ENCODE results near the gene MESP2. TPM values are rescaled to one million over a fixed set of nuclear protein-coding genes. Genes with fewer than 3 reads are reported as not detected.

MESP2 gene
- total and polyA plus RNA-seq, 2 of the 8 experiments (the other 6 are each of a cell fraction or from before 2014, with no cell fraction given) = 0.35 to 0.80 TPM

DNA sequence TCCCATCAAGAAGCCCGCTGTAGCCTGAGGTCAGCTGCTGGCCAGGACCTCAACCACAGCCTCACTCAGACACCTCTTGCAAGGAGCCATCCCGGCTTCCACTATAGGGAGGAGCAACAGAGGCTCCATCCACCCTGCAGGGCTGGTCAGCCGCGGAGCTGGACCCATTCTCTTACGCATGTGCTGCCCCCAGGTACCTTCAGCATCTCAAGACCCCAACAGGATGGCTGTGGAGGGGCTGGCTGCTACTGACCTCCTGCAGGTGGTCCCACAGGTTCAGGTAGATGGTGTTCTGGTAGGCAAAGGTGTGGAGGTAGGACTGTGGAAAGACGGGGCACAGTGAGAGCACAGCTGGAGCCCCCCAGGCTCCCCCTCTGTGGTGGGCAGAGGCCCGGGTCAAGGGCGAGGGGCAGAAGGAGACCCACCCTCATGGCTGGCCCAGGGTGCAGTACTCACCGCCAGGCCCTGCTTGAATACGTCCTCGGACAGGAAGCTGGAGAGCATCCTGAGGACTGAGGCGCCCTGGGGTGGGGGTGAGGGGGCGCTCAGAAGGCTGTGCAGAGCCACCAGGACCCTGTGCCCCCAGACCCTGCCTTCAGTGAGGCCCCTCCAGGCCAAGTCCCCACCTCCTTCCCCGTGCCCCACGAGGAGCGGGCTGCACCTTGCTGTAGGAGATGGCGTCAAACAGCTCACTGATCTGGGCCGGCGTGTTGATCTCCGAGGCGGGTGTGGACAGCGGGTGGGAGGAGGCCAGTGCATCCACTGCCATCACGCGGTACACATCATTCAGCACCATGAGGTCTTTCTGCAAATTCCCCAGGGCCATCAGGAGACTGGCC is 27.1 kb downstream of the MESP2 start (continued):
- TF ChIP-seq GTF2F1 (IDR thresholded peaks at IDR 0.05; ENCODE audit: borderline replicate concordance, low read depth, low read length) = no peak
